Prostate gland (tissue), 2 donors: Measurements from ENCODE around the gene LDB2.

Experiments
- POLR2AphosphoS5 ChIP-seq: sonication (generic); formaldehyde crosslinking; IDR thresholded peaks from one replicate; pipeline ENCODE4 v1.6.1; 2017; ENCODE audit warnings: antibody characterized with exemption
- TF ChIP-seq, protein P1 (sequence below), 4 experiments: fragments of 200-600 bp in 2 of 4; fragments of 450-650 bp in 2 of 4; sonication (generic) in 2 of 4; IDR thresholded peaks; 1 replicate in 3 of 4; 2 replicates in 1 of 4; pipeline ENCODE4 v1.5.1; 2016 to 2019; ENCODE audit warnings: antibody characterized with exemption in 4 of 4, mild to moderate bottlenecking in 2 of 4, moderate library complexity in 2 of 4

DNA sequence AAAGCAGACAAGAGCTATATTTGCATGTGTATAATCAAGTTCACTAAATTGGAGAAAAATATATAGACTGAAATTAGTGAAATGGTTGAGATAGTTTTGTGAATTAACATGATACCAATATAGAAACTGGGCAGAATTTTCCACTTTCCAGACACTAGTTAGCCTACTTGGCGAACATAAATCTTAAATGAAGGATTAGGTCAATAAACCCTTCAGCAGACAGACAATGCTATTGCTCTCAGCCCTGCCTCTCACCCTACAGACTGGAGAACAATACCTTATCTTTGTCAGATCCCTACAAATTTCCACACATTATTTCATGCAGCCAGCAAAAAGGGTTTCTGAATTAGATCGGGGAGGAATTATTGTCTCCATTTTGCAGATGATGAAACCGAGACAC lies 435.8 kb downstream of the LDB2 start:
- TF ChIP-seq, protein P1, sequence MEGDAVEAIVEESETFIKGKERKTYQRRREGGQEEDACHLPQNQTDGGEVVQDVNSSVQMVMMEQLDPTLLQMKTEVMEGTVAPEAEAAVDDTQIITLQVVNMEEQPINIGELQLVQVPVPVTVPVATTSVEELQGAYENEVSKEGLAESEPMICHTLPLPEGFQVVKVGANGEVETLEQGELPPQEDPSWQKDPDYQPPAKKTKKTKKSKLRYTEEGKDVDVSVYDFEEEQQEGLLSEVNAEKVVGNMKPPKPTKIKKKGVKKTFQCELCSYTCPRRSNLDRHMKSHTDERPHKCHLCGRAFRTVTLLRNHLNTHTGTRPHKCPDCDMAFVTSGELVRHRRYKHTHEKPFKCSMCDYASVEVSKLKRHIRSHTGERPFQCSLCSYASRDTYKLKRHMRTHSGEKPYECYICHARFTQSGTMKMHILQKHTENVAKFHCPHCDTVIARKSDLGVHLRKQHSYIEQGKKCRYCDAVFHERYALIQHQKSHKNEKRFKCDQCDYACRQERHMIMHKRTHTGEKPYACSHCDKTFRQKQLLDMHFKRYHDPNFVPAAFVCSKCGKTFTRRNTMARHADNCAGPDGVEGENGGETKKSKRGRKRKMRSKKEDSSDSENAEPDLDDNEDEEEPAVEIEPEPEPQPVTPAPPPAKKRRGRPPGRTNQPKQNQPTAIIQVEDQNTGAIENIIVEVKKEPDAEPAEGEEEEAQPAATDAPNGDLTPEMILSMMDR (IDR thresholded peaks at IDR 0.05) = no peak
- TF ChIP-seq POLR2AphosphoS5 = no peak
